Midbrain (tissue), 1 donor: Measurements from ENCODE around the gene NKPD1.

ENCODE experiments used
- DNase-seq: peaks from one replicate; lab custom pipeline; 2025; lab: John Stamatoyannopoulos, UW

Gene NKPD1

DNA sequence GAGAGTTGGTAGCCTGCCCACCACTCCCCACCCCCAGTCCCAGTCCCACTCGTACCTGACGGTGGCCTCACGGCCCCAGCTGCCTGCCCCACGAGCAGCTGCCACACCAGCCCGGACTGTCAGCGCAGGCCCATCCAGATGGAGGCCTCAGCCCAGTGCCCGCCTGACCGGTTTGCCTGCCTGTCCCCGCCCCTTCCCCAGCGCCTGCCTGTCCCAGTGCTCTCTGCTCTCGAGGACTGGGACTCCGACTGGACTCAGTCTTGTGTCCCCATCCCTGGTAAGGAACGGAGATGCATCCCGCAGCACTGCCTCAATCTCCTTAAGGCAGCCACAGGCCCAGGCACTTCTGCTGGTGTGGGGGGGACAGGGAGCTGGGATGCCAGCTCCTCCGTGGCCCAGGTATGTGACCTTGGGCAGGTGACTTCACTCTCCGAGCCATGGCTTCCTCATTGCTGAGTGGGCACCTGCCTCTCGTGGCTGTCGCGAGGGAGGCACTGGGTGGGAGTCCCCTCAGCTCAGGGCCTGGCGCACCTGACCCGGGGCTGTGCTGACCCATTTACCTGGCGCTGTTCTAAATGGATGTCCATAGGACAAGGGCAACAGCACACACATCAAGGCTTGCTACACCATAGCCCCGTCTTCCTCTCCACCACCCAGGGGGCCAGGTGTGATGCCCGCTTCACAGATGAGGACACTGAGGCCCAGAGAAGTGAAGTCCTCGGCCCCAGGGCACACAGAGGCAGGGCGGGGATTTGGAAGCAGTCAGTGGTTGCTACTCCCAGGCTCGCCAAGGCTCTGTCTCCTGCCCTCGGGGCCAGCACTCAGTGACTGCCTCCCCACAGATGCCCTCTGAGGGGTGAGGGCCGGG, at the start of gene NKPD1:
Gene NKPD1 (minus strand): TSS at position 113 of the 868 bp plus-strand sequence. CDS start 832 bp downstream, outside the sequence.
- no peak for DNase-seq

GRCh38 chr19:45206328-45206727, 45.5 kb upstream of the NKPD1 start:
- DNase-seq = no peak

DNA sequence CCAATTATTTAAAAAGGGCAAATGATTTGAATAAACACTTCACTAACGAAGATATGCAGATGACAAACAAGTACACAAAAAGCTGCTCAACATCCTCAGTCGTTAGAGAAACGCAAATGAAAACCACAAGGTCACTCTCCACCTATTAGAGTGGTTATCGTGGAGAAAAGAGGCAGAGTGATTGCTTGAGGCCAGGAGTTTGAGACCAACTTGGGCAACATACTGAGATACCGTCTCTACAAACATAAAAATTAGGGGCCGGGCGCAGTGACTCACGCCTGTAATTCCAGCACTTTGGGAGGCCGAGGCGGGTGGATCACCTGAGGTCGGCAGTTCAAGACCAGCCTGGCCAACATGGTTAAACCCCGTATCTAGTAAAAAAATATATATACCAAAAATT, 45.0 kb upstream of the NKPD1 start:
- DNase-seq = no peak

GRCh38 chr19:45202637-45203036, 41.9 kb upstream of the NKPD1 start:
- no peak for DNase-seq

DNA sequence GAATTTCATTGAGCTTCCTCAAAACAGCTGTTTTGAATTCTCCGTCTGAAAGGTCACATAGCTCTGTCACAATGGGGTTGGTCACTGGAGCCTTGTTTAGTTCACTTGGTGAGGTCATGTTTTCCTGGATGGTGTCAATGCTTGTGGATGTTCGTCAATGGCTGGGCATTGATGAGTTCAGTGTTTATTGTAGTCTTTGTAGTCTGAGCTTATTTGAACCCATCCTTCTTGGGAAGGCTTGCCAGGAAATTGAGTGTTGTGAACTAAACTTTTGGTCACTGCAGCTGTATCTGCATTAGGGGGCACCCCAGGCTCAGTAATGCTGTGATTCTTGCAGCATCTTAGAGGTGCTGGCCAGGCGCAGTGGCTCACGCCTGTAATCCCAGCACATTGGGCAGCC, 39.8 kb upstream of the NKPD1 start:
- peak; percentile 30 for DNase-seq

- DNase-seq = no peak
Observed at GRCh38 chr19:45195764-45196163, 35.0 kb upstream of the NKPD1 start.

GRCh38 chr19:45191375-45191774, 30.6 kb upstream of the NKPD1 start:
- DNase-seq = no peak

DNA sequence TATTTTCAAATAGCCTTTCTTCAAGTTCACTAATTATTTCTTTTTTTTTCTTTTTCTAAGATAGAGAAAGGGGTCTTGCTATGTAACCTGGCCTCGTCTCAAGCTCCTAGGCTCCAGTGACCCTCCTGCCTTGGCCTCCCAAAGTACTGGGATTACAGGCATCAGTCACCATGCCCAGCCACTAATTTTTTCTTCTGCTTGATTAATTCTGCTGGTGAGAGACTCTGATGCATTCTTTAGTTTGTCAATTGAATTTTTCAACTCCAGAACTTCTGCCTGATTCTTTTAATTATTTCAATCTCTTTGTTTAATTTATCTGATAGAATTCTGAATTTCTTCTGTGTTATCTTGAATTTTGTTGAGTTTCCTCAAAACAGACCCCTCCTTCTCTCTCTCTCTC, 29.2 kb upstream of the NKPD1 start:
- DNase-seq = no peak

DNA sequence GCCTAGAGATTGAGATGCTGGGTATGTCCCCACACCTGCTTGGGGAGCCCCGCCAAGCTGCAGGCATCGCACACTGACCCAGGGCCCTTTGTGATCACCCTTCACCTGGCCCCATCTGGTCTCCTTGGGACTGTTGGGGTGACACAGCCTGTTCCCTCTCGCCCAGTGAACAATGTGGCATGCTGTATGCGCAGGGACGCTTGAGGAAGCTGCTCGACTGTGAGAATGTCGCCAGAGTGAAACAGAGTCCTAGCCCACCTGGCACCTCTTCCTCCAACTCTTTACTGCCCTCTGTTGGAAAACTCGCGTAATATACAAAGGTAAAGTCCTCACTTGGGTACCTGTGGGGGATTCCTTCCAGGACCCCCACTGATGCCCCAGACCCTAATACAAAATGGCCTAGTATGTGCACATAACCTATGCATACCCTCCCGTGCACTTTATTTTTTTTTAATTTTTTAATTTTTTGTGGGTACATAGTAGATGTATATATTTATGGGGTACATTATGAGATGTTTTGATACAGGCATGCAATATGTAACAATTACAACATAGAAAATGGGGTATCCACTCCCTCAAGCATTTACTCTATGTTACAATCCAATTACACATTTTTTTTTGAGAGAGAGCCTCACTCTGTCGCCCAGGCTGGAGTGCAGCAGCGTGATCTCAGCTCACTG, 26.8 kb upstream of the NKPD1 start:
- DNase-seq = no peak

- DNase-seq = no peak
Observed at GRCh38 chr19:45186509-45187334, 25.9 kb upstream of the NKPD1 start.

GRCh38 chr19:45184115-45184514, 23.3 kb upstream of the NKPD1 start:
- DNase-seq = no peak

DNA sequence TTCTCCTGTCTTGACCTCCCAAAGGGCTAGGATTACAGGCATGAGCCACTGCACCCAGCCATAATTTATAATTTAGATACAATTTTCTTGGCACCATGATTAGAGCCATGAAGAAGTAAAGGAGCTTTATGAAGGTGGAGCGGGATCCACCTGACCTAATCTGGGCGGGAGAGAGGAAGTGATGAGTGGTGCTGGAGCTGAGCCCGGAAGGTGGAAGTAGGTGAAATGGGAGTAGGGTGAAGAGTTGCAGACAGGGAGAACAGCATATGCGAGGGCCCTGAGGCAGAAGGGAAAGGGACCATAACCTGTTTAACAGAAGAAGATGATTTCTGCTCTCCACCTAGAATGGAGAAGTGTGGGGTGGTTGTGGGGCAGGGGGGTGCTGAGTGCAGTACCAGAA, 22.0 kb upstream of the NKPD1 start:
- DNase-seq = no peak

GRCh38 chr19:45180936-45181335, 20.2 kb upstream of the NKPD1 start:
- DNase-seq = no peak

- DNase-seq = no peak
Observed at GRCh38 chr19:45179892-45180370, 19.1 kb upstream of the NKPD1 start.

DNA sequence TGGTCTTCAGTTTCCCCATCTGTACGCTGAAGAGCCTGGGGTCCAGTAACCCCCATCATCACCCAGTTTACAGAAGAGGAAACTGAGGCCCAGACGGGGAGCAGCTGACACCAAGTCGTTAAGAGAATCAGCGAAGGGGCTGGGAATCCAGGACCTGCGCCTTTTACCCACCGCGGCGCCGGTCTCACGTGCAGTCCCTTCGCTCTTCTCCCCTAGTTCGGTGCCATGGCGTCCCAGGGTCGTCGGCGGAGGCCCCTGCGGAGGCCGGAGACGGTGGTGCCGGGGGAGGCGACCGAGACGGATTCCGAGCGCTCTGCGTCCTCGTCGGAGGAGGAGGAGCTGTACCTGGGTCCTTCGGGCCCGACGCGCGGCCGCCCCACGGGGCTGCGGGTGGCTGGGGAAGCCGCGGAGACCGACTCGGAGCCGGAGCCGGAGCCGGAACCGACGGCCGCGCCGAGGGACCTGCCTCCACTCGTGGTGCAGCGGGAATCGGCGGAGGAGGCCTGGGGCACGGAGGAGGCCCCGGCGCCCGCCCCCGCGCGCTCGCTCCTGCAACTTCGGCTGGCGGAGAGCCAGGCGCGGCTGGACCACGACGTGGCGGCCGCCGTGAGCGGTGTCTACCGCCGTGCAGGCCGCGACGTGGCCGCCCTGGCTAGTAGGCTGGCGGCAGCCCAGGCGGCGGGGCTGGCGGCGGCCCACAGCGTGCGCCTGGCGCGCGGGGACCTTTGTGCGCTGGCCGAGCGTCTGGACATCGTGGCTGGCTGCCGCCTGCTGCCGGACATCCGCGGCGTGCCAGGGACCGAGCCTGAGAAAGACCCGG, 18.5 kb upstream of the NKPD1 start:
- DNase-seq = no peak

DNA sequence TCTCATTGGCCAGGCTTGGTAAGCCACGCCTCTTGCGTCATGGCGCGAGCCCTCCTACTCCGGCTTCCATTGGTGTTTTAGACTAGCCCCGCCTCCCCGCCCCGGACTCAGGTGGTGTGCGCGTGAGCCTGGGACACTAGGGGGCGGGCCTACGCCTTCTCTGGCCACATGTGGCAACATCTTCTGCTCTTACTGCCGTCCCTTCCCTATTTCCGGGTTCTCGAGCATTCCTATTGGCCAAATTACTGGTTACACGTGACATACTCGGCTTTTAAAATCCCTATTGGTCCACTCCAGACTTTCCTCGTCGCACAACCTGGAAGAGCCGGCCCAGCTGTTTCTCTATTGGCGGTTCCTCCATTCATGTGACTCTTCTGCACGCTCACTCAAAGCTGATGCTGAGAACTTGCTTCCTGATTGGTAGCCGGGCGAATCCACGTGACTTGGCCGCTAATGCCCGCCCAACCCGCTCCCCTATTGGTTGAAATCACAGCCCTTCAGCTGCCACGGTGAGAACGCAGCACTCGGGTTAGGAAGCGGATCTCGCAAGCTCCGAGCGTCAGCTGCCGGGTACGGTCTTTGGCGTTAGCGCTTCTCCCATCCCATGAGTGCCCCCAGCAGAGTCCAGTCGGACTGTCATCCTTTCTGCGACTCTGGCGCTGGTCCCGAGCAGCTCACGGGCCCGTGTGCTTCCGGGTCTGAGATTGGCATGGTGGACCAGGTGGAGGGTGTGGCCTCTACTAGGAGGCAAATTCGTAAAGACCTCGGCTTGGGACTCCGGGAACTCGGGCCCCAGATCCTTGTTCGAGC, 17.7 kb upstream of the NKPD1 start, which contains the start of gene BLOC1S3:
Gene BLOC1S3 (plus strand): TSS at position 523 of the 810 bp plus-strand sequence. CDS start 513 bp downstream, outside the sequence.
- peak; percentile 100 for DNase-seq

- no peak for DNase-seq
Observed at GRCh38 chr19:45177817-45178261, 17.1 kb upstream of the NKPD1 start, which contains the start of gene TRAPPC6A. Gene TRAPPC6A, minus strand, starts transcription at chr19:45178237. Its CDS starts 19 bp downstream, at chr19:45178218.

- no peak for DNase-seq
Observed at GRCh38 chr19:45175515-45176345, 14.9 kb upstream of the NKPD1 start.

DNA sequence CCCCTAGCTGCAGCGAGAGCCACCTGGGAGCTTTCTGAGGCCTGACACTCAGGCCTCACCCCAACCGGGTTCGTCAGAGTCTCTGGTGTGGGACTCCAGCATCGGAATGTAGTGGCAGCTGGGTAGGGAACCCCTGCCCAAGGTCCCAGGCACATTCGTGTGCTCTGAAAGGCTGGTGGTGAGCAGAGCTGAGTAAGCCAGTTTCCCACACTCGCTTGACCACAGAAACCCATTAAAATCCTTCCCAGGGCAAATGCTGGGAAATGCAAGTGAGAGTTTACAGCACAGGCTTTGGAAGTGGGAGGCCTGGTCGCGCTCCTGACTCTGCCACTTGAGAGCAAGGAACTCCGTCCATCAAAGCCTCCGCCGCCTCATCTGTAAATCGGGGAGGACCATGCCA, 13.0 kb upstream of the NKPD1 start:
- no peak for DNase-seq
